Stimulated activated CD8-positive, alpha-beta memory T cell treated with anti-CD3 and anti-CD28 coated beads, Interleukin-12 subunit alpha, Interleukin-12 subunit beta, amount 100 ng/mL, for 1 hour (primary cell): ENCODE data around the gene SH3BP2.

ENCODE experiments used
- DNase-seq: peaks from one replicate; pipeline ENCODE4 v3.0.0-alpha.2; 2020; ENCODE audit warnings: low read depth

Gene SH3BP2

DNA sequence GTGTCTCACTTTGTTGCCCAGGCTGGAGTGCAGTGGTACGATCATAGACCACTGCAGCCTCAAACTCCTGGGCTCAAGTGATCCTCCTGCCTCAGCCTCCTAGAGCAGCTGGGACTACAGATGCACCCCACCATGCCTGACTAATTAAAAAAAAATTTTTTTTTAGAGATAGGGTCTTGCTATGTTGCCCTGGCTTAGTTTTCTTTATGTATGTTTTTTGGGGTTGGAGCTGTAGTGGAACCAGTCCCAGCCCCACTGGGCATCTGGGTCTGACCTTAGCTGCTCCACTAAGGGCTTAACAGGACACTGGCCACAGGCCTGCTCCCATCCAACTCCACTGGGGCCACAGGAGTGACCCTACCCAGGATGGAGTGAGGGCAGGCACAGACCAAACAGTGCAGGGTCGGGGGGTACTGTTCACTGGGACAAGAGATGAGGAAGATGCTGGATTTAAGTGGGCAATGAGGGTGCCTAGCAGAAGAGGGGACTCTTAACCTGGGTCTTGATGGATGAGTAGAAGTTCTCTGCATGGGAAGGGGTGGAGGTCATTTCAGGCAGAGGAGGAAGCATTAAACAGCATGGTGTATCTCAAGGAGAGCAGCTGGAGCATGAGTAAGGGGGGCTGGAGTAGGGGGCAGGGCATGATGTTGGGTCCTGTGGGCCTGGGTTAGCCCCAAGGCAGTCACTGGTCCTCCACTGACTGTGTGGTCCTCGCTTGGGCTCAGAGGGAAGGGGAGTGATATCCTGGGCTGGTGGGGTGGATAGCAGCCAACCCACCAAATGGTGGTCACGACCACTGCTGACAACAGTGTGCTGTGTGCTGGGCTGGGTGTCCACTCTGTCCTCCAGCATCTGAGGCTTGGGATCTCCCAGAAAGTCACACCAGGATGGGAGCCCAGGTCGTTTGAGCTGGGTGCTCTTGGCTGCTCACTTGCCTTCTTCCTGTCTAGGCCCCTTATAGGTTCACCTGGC is 26.6 kb downstream of the SH3BP2 start:
- no peak for DNase-seq

DNA sequence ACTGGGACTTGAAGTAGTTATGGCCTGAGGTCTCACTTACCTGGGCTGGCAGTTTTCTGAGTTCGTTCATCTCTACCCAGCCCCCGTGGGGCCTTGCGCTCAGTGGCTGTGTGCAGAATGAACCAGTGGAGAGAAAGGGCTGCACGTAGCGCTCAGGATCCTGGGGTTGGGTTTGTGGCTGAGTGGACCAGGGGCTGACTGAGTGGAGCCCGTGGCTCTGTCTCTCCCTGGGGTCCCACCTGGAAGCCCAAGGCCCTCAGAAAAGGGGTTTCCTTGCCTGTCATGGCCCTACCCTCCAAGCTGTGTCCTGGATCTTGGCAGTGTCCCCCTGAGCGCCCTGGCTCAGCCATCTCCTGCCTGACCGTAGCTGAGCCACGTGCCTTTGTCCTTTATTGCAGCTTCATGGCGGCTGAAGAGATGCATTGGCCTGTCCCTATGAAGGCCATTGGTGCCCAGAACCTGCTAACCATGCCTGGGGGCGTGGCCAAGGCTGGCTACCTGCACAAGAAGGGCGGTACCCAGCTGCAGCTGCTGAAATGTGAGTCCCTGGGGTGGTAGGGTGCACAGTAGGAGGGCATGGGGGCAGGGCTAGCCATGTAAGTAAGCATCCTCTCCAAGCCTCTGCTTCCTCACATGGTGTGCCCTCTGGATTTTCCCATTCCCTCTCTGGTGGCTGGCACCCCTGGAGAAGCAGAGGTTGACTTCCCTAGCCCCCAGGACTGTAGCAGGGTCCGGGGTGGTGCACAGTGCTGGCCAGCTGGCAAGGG is 27.5 kb downstream of the SH3BP2 start:
- DNase-seq: no peak

DNA sequence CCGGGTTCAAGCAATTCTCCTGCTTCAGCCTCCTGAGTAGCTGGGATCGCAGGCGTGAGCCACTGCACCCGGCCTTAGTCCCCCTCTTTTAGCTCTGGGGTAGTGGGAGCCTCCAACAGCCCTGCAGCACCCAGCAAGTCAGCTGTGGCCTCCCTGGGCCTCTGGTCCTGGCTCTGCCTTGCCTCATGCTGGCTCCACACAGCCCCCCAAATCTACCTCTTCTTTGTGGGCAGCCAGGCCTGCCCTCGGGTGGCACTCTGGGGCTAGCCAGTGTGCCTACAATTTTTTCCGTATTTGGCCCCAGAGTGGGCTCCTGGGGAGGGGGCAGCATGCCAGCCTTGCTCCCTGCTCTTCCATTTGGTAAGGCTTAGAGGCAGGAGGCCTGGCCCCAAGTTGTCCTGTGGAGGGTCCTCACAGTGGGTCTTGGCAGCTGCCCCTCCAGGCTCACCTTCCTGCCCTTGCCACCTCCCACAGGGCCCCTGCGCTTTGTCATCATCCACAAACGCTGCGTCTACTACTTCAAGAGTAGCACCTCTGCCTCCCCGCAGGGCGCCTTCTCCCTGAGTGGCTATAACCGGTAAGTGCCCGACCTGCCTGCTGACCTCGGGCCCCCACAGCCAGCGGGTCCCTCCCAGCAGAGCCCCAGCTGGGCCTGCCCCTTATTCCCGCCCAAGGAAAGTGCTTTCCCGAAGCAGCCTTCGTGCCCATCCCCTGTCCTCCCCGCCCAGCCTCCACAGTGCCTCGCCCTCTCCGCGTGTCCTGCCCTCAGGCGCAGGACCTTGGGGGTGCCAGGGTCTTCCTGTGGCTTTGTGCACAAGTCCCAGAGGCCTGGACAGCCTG is 29.8 kb downstream of the SH3BP2 start:
- DNase-seq: no peak

DNA sequence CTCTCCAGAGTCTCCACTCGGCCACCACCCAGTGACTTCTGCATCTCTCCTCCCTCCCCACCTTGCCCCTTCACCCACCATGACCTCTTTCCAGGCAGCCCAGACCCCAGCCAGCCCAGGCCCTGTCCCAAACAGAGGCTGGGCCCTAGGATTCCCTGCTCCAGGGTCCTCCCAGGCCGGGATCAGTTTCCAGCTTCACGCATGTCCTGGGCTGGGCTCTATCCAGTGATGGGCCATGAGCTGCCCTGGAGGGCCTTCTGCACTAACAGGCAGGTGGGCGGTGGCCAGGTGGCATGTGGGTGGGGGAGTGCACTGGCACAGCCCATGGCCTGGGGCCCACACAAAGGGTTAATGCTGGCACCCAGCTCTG is 30.4 kb downstream of the SH3BP2 start:
- no peak for DNase-seq

DNA sequence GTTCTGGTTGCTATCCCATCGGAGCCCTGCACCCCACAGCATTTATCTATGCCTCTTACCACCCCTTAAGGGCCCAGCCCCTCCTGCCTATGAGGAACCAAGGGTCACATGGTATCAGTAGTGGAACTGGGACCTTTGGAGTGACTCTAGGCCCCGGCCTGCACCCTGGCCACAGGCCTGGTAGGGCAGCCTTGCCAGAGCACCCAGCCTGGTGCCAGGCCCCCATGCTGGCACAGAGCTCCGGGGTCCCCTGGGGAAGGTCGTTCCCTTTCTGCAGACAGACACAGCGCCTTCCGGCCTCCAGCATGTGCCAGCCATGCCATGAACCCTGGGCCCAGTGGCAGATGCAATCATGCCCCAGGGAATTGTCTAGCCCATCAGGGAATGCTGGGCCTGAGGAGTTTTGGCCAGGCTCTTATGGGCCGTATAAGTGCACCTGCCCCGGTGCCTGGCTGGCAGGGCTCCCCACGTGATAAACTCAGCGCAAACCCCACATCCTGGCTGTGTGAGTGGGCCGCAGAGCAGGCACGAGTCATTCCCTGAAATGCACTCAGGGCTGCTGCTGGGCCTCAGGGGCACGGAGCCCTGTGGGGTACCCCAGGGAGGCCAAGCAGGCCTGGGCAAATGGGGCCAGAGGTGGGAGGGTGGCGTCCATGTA is 30.9 kb downstream of the SH3BP2 start:
- no peak for DNase-seq

DNA sequence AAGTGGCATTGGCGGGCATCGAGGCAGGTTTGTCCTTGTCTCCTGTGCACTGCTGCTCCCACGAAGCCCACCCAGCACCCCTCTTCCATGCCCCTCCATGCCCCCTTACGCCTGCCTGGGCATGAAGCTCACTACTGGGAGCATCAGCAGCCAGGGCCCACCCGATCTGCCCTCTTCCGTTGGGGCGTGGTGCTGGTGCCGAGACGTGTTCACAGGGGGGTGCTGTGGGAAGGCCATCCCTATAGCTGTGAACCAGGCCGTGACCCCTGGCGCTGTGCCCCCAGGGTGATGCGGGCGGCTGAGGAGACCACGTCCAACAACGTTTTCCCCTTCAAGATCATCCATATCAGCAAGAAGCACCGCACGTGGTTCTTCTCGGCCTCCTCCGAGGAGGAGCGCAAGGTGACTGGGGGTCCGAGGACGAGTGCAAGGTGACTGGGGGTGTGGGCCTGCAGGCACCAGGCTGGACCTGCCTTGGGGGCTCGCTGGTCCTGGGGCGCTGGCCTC is 31.5 kb downstream of the SH3BP2 start:
- DNase-seq: no peak

DNA sequence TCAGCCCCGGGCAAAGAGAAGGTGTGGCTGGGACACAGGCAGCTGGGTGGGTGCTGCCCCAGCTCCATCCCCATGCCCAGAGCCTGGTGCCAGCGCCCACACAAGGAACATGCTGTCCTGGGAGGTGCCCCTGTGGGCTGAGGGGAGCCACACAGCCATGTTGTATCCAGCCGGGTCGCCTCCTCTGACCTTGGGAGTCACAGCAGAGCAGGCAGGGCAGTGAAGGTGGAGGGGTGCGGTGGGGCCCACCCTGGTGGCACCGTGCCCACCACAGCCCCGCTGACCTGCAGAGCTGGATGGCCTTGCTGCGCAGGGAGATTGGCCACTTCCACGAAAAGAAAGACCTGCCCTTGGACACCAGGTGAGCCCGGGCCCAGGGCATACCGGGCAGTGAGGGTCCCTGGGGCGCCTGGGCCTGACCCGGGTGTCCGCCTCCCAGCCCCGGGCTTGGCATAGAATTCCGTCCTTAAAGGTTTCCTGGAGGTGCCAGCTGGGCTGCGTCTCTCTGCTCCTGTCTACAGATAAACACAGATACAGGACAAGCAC is 32.0 kb downstream of the SH3BP2 start:
- DNase-seq: no peak

DNA sequence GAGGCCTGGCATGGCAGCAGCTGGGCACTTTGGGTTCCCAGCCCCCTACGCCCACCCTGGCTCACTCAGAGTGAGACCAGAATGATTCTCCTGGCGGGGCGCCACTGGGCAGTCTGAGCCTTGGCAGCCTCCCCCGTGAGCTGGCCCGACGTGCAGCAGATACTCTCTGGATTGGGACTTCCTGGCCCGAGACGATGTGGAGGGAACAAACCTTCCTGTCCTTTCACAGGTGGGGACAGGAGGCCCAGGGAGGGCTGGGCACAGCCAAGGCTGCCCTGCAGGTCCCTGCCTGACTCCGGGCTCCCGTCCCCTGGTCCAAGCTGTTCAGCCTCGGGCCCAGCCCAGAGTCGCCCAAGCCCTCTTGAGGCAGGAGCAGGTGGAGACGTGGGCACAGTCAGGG is 32.9 kb downstream of the SH3BP2 start:
- DNase-seq: no peak

DNA sequence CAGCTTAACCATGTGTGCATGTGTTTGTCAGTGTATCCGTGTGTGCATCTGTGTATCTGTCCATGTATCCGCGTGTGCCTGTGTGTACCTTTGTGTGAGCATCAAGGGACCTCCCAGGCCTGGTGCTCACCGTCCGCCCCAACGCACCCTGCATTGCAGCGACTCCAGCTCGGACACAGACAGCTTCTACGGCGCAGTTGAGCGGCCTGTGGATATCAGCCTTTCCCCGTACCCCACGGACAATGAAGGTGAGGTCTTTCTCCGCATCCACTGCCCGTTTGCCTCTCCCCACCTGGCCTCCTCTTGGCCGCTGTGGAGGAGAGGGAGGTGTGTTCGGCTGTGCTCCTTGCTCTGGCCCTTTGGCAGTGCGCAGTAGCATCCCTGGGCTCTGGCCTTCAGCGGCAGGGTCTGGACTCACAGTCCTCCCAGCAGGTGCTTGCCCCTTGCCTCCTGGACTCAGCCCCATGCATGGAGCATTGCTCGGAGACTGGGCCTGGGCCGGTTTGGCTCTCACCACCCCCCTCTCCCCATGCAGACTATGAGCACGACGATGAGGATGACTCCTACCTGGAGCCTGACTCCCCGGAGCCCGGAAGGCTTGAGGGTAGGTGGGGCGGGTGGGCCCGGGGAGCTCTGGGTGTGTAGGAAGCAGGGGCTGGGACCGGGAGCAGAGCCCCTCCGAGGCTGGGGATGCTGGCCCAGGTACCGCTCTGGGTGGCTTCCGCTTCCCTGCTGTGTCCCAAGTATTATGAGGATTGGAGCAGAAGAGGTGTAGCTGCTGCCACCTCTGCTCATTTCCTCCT is 34.4 kb downstream of the SH3BP2 start:
- no peak for DNase-seq

DNA sequence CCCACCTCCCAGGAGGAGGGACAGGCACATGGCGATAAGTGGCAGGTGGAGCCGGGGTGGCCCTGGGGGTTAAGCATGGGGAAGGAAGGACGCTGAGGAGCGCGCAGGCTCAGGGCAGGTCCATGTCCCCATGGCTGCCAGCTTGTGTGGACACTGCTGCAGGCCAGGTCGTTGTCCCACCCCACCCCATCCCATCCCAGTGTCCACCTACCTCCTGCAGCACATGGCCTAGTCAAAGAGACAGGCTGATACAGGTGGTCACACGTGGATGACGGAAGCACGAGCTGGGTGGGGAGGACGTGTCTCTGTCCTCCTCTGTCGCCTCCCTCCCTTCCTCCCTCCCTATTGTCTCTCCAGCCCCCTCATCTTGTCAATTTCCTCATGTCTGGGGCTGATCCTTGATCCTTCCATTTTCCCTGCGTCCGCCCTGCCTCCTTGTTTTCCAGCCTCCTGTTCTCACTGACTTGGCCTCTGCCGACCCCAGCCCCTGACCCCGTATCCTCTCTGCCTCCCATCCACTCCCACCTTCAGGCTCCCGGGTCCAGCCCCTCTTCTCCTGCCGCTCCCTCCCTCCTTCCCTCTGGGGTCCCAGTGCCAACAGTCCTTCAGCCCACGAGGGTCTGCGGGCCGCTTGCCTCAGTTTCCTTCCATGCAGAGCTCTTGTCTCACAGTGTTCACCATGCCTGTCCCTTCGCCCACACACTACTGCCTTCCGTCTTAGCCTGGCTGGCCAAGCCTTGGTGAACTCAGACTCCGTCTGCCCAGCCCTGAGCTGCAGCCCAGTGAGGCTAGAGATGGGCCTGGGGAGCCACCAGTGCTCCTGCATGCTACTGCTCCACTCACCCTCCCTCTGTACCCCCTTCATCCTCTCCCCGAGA is 35.2 kb downstream of the SH3BP2 start:
- no peak for DNase-seq

DNA sequence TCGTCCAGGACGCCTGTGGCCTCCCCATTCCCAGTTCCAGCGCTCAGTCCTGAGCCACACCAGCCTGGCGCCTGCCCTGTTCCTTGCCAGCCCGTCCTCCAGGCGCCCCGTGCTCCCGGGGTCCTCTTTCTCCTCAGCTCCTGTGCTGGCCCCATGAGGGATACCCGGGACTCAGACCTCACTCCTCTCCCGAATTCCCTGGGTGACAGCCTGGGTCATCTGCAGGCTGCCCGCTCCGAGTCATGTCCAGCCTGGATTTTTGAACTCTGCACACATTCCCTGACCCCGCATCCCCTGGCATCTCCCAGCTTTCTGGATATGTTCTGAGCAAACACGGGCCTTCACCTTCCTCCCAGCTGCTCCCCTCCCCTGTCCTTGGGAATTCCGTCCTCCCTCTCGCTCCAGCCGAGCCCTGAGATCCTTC is 35.9 kb downstream of the SH3BP2 start:
- no peak for DNase-seq

DNA sequence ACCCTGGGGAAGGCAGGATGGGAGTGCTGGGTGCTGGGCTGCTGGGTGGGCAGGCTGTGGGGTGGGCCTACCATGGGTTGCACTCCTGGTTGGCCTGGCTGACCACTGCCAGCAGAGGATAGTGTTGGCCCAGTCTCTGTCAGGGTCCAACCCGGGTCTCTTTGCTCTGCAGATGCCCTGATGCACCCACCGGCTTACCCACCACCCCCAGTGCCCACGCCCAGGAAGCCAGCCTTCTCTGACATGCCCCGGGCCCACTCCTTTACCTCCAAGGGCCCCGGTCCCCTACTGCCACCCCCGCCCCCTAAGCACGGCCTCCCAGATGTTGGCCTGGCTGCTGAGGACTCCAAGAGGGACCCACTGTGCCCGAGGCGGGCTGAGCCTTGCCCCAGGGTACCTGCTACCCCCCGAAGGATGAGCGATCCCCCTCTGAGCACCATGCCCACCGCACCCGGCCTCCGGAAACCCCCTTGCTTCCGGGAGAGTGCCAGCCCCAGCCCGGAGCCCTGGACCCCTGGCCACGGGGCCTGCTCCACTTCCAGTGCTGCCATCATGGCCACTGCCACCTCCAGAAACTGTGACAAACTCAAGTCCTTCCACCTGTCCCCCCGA is 36.5 kb downstream of the SH3BP2 start:
- no peak for DNase-seq

DNA sequence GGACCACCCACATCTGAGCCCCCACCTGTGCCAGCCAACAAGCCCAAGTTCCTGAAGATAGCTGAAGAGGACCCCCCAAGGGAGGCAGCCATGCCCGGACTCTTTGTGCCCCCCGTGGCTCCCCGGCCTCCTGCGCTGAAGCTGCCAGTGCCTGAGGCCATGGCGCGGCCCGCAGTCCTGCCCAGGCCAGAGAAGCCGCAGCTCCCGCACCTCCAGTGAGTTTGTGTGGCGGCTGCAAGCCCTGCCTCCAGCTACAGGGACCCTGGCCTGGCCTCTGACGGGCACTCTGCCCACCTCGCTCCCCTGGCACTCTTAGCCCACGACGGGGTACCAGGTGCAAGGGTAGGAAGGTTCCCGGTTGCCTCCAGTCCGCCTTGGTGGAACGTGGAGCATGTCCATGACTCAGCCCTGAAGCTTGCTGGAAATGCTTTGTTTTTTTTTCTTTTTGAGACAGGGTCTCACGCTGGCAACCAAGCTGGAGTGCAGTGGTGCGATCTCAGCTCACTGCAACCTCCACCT is 37.1 kb downstream of the SH3BP2 start:
- DNase-seq: no peak

DNA sequence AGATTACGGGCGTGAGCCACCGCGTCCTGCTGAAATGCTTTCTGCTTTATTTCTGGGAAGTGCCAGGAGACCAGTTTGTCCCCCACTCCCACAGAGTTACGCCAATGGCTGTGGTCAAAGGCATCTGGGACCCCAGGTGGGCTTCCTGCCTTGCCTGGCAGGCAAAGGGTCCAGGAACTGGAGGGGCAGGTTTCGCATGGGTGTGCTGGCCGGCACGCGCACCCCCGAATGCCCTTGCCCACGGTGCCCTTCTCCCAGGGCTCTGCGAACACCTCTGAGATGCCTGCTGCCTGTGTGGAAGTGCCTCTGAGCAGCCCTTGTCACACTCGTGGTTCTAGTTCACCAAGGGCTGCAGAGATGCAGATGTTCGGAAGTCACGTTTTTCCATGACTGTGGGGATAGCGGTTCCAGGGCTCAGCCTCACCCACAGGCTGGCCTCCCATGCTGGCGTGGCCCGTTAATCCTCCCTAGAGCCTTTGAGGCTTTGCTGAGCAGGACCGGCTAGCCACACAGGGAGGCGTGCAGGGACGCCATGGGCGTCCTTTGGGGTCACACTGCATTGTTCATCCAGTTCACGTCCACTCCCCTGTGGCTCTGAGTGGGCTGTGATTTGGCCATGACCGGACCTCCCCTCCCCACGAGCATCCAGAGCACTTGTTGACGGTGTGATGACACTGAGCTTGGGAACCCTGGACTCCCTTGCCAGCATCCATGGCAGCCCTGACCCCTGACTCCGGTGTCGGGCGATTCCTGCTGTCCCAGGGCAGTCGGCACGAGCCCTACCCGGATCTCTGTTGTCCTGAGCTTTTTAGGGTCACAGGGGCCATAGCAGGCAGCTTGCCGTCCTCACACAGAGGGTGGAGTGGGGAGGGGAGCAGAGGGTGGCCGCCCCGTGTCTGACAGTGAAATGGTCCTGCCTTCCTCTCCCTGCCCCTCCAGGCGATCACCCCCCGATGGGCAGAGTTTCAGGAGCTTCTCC is 38.0 kb downstream of the SH3BP2 start:
- DNase-seq: no peak

DNA sequence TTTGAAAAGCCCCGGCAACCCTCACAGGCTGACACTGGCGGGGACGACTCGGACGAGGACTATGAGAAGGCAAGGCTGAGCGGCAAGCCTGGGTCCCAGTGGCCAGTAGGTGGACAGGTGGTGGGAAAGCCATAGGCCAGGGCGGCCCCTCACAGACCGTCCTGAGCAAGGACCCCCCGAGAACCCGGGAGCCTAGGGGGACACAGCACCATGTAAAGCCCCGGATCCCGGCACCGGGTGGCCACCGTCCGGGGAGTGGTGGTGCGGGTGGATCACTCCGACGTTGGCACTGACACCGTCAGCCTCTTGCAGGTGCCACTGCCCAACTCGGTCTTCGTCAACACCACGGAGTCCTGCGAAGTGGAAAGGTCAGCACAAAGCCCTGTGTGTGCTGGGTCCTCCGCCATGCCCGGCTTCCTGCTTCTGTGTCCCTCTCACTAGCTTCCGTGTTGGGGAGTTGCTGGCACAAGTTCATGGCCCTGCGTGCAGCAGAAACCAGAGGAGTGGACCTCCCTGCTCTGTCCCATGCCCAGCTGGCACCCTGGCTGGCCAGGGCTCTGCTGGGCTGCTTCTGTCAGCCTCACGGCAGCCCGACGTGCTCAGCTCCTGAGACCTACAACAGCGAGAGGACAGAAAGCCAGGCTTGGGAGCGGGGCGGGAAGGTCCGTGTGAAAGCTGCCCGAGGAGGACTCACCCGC is 38.9 kb downstream of the SH3BP2 start:
- DNase-seq: no peak

DNA sequence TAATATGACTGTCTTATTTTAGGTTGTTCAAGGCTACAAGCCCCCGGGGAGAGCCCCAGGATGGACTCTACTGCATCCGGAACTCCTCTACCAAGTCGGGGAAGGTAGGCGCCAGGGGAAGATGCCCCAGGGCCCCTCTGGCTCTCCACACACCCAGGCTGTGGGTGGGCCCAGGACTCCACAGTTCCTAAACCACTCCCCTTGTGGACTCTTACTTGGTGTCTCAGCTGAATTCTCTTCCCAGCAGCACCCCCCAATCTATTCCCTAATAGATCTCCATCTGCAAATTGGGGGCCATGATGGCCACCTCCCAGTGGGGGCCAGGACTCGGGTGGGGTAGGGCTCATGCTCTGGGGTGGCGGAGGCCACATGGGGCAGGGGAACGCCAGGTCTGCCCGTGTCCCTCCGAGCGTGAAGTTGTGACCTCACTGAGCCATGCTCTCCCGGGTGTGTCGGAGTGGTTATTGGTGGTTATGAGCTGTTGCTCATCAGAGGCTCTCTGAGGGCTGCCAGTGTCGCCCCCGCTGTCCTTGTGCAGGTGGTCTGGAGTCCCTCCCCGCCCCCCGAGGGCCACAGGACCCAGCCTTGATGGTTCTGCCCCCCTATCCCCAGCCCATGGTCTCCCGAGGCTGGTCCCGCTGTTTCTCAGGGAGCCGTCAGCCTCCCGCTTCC is 39.6 kb downstream of the SH3BP2 start:
- no peak for DNase-seq
